PC-3 (cell line): Measurements from ENCODE around the gene ETAA1.

Source experiments
- CTCF ChIP-seq: fragments of 300-600 bp; sonication (generic); conservative IDR thresholded peaks from 2 replicates; pipeline ENCODE4 v1.5.1; 2017; ENCODE audit warnings: antibody characterized with exemption, low read depth, mild to moderate bottlenecking, low read length
- EZH2phosphoT487 ChIP-seq: fragments of 300-600 bp; sonication (generic); IDR thresholded peaks from 2 replicates; pipeline ENCODE4 v1.6.1; 2018; ENCODE audit warnings: mild to moderate bottlenecking, antibody characterized with exemption, low read length, borderline replicate concordance

- TF ChIP-seq CTCF = no peak
- no peak for TF ChIP-seq EZH2phosphoT487
Measured at GRCh38 chr2:67389788-67390187, 7.3 kb upstream of the ETAA1 start.
